GM12864 (cell line): ENCODE measurements around the gene TNFRSF1B.

Experiments used
- DNase-seq: peaks from one replicate; pipeline ENCODE4 v3.0.0-alpha.2; 2011; ENCODE audit warnings: low read depth
- H3K4me3 ChIP-seq: 2 replicates; pipeline ENCODE4 v1.5.1; 2011; ENCODE audit warnings: mild to moderate bottlenecking, low read depth, low read length, control low read depth
- CTCF ChIP-seq: IDR thresholded peaks from 2 replicates; pipeline ENCODE4 v1.5.1; 2011; ENCODE audit warnings: low read depth, mild to moderate bottlenecking, moderate library complexity, low read length, control low read depth, inconsistent platforms; ENCODE audit errors: missing control alignments

Gene TNFRSF1B

DNA sequence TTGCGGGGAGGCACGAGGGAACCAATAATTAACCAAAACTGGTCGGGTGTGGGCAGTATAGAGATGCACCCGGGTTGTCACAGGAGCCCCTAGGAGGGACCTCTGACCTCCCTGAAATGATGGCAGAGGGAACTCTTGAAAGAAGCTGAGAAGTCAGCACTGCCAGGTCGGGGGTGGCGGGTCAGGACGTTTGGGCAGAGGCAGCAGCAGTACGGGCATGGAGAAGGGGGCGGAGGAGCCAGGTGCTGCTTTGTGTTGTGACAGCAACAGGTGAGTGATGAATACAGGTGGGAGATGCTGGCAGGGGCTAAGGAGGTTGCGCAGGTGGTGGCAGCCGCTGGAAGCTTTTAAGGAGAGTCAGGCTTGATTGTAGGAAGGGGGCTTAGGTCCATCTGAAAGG, 11.7 kb downstream of the TNFRSF1B start:
- DNase-seq = no peak
- no peak for TF ChIP-seq CTCF
- no peak overlapping the region for H3K4me3 ChIP-seq

GRCh38 chr1:12179111-12179519, 12.3 kb downstream of the TNFRSF1B start:
- no peak for DNase-seq
- no peak overlapping the region for H3K4me3 ChIP-seq
- TF ChIP-seq CTCF = no peak

- no peak overlapping the region for H3K4me3 ChIP-seq
- TF ChIP-seq CTCF = no peak
Observed at GRCh38 chr1:12179676-12180075, 12.9 kb downstream of the TNFRSF1B start.

GRCh38 chr1:12180315-12180714, 13.5 kb downstream of the TNFRSF1B start:
- DNase-seq = no peak
- no peak for TF ChIP-seq CTCF

More at GRCh38 chr1:12179676-12180075, 12.9 kb downstream of the TNFRSF1B start:
- no peak for DNase-seq

GRCh38 chr1:12180903-12181302, 14.1 kb downstream of the TNFRSF1B start:
- DNase-seq = no peak
- no peak for TF ChIP-seq CTCF
- H3K4me3 ChIP-seq = no peak overlapping the region

More at GRCh38 chr1:12180315-12180714, 13.5 kb downstream of the TNFRSF1B start:
- no peak overlapping the region for H3K4me3 ChIP-seq

DNA sequence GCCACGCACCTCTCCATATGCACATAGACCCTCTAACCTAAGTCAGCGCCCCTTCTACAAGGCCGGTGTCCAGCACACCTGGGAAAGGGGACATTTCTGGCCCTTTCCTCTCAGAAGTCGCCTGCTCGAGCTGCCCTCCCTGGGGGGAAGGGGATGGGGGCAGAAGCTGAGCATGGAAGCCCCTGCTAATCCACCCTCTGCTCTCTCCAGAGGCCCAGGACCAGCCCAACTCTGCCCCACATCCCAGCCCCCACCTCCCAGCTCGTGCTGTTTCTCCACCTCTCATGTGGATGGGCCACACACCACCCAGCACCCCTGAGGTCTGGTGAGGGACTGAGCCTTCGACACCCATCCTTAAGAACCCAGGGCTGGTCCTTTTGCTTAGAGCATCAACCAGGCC, 14.8 kb downstream of the TNFRSF1B start:
- no peak for TF ChIP-seq CTCF
- no peak for DNase-seq
- H3K4me3 ChIP-seq = no peak overlapping the region

GRCh38 chr1:12182410-12182984, 15.7 kb downstream of the TNFRSF1B start:
- no peak for DNase-seq
- no peak for TF ChIP-seq CTCF
- H3K4me3 ChIP-seq = no peak overlapping the region
